ENCODE measurements around the gene TUFM. TPM values are rescaled to one million over a fixed set of nuclear protein-coding genes. Genes with fewer than 3 reads are reported as not detected.
A peak's percentile ranks its signal among the peaks of the same experiment; 100 is the strongest.

TUFM gene
- total RNA-seq, 5 donors from 2014 or later (not counting 1 experiment from before 2014, with no cell fraction given) = 90.2 to 131 (median 105) TPM

DNA sequence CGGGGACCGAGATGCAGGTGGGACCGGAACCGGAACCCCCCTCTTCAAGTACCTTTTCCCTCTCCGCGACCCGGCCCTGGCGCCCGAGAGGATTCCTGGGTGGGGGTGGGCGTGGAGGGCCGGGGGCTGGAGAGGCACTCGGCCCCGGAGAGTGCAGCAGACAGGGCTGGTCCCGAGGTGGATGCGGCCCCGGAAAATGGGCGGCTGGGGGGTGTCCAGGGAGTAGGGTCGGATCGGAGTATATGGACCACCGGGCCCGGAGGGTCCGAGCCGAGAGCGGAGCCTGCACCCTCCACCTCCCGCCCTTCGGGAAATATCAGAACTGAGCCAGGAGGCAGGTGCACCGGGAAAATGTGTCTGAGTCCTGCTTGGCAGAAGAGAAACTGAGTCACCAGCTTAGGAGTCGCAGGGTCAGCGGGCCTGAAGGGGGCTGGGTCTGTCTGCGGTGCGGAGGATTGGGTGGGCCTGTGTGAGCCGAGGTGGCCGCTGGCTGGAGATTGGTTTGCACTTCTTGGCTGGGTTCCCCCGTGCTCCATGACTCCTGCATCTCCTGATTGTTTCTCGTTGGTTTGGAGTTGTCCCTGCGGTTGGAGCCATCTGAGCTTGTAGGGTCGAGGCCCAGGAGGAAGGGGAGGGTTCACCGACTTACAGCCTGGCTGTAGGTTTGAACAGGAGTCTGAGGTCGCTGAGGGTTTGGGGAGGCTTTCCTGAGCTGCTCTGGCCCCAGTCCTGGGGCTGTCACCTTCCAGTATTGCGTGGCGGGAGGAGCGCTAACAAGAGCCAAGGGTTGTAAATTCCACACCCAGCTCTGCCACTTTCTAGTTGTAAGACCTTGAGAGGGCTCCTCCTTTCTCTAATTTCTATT, 18.0 kb upstream of the TUFM start:
- peaks cover 2 to 33% of the 10 kb centered on the region in 2 experiments for H3K4me1 ChIP-seq (ENCODE audit: control insufficient read depth in 1 of 2, extremely low read depth in 1 of 2, insufficient read depth in 2 of 2, low read length in 2 of 2)
- ATAC-seq (replicated peaks in 1 of 4) = peak in 1 of 4 experiments; percentile 5
- POLR2A ChIA-PET = interaction anchor here (0.6 to 1.4 kb wide), 2 partner anchors 15 to 42 kb away, joined by 3 to 6 read pairs; no protein-coding TSS in a partner anchor
- peak overlapping the region; percentile 94 for H3K27ac ChIP-seq (ENCODE audit: low read length)
- H3K9me3 ChIP-seq = no peaks in the 10 kb centered on the region
- Mint-ChIP-seq H3K27me3 (no peaks in the 10 kb centered on the region), H3K4me3 (peak overlapping the region; percentile 94 to 98 (median 96)), H3K4me1 (peaks cover 26 to 28% (median 28%) of the 10 kb centered on the region in 3 donors), H3K27ac (peak overlapping the region; percentile 98), H3K36me3 (peaks cover 9% of the 10 kb centered on the region), H3K9me3 (no peaks in the 10 kb centered on the region)
- CTCF ChIA-PET = interaction anchor here in 1 of 2 donors (0.5 to 1.3 kb wide), 6 partner anchors 12 to 1943 kb away, joined by 3 to 6 read pairs (median 3); partner anchors contain the start of genes ATXN2L and SPNS1
- no peaks in the 10 kb centered on the region for H3K27me3 ChIP-seq (replicated peaks in 1 of 2; ENCODE audit: control insufficient read depth in 2 of 2, extremely low read depth in 1 of 2, insufficient read depth in 2 of 2, low read length in 1 of 2)
- DNase-seq = peak in 22 of 35 experiments; percentile 14 to 60 (median 30)
- peaks cover 0 to 17% of the 10 kb centered on the region in 2 donors for H3K36me3 ChIP-seq (ENCODE audit: control insufficient read depth in 2 of 2, extremely low read depth in 1 of 2, insufficient read depth in 1 of 2, low read length in 1 of 2)
- WGBS (ENCODE audit: insufficient coverage) = 2% methylated on average over 16 of the region's 42 CpGs
- peak overlapping the region; percentile 97 to 99 for H3K4me3 ChIP-seq (ENCODE audit: control insufficient read depth in 1 of 2, extremely low read depth in 1 of 2, low read length in 1 of 2)

DNA sequence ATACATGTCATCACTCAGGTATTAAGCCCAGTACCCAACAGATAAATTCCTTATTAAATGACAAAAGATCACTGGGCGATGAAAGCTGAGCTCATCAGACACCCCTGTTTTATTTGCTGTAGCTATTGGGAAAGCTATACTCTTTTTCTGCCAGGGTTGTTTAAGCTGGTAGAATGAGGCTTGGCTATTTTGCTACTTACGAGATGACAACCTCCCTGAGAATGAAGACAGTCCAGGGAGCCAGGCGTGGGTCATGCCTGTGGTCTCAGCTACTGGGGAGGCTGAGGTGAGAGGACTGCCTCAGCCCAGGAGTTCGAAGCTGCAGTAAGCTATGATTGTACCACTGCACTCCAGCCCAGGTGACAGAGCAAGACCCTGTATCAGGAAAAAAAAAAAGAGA, 13.2 kb upstream of the TUFM start:
- CTCF ChIA-PET = no interaction called here
- no peaks in the 10 kb centered on the region for H3K9me3 Mint-ChIP-seq
- Histone ChIP-seq H3K4me3 (ENCODE audit: control insufficient read depth in 1 of 2, extremely low read depth in 1 of 2, low read length in 1 of 2) (no peak overlapping the region), H3K4me1 (ENCODE audit: control insufficient read depth in 1 of 2, extremely low read depth in 1 of 2, insufficient read depth in 2 of 2, low read length in 2 of 2) (peaks cover 2 to 19% of the 10 kb centered on the region in 2 experiments), H3K27me3 (replicated peaks in 1 of 2; ENCODE audit: control insufficient read depth in 2 of 2, extremely low read depth in 1 of 2, insufficient read depth in 2 of 2, low read length in 1 of 2) (no peaks in the 10 kb centered on the region), H3K27ac (ENCODE audit: low read length) (no peak overlapping the region), H3K36me3 (ENCODE audit: control insufficient read depth in 2 of 2, extremely low read depth in 1 of 2, insufficient read depth in 1 of 2, low read length in 1 of 2) (no peaks in the 10 kb centered on the region), H3K9me3 (no peaks in the 10 kb centered on the region)
- no peak overlapping the region for H3K4me3 Mint-ChIP-seq
- no peaks in the 10 kb centered on the region for H3K27me3 Mint-ChIP-seq
- POLR2A ChIA-PET = no interaction called here
- no peaks in the 10 kb centered on the region for H3K36me3 Mint-ChIP-seq
- 93% methylated on average over 2 of the region's 4 CpGs for WGBS (ENCODE audit: insufficient coverage)
- ATAC-seq (replicated peaks in 1 of 4) = no peak
- no peak overlapping the region for H3K27ac Mint-ChIP-seq
- H3K4me1 Mint-ChIP-seq = peaks cover 11 to 13% (median 11%) of the 10 kb centered on the region in 3 donors
- DNase-seq = no peak

DNA sequence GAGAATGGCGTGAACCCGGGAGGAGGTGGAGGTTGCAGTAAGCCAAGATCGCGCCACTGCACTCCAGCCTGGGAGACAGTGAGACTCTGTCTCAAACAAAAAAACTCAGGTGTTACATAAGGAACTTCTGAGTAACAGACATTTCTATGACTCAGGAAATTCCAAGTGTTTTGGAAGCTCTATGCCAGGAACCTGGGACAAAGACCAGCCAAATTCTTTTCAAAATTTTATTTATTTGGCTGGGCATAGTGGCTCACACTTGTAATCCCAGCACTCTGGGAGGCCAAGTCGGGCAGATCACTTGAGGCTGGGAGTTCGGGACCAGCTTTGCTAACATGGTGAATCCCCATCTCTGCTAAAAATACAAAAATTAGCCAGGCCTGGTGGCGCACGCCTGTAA, 12.3 kb upstream of the TUFM start:
- CTCF ChIA-PET = interaction anchor here in 1 of 2 donors (0.8 kb wide), 1 partner anchor 9 kb away, joined by 3 read pairs; no protein-coding TSS in a partner anchor
- 100% methylated on average over 3 of the region's 8 CpGs for WGBS (ENCODE audit: insufficient coverage)

DNA sequence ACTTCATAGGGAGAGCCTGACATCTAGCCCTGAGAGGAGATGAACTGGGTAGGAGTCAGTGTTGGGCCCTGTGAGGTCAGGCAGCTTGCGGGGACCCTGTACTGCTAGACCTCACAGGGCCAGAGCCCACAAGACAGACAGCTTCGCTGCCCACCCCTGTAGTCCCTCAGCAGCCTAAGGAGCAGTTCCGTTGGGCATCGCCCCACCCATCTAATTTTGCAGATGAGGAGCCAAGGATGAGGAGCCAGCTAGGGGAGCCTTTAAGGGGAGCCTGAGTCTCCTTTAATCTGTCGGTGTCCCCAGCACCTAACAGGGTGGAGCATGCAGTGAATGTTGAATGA, 755 bp upstream of the TUFM start:
- H3K4me1 Mint-ChIP-seq = peaks cover 20 to 37% (median 30%) of the 10 kb centered on the region in 3 donors
- H3K27me3 Mint-ChIP-seq = no peaks in the 10 kb centered on the region
- peak overlapping the region; percentile 93 to 95 (median 94) for H3K4me3 Mint-ChIP-seq
- Histone ChIP-seq H3K27me3 (replicated peaks in 1 of 2; ENCODE audit: control insufficient read depth in 2 of 2, extremely low read depth in 1 of 2, insufficient read depth in 2 of 2, low read length in 1 of 2) (no peaks in the 10 kb centered on the region), H3K4me3 (ENCODE audit: control insufficient read depth in 1 of 2, extremely low read depth in 1 of 2, low read length in 1 of 2) (peak overlapping the region; percentile 82 to 95), H3K4me1 (ENCODE audit: control insufficient read depth in 1 of 2, extremely low read depth in 1 of 2, insufficient read depth in 2 of 2, low read length in 2 of 2) (peaks cover 14 to 29% of the 10 kb centered on the region in 2 experiments), H3K36me3 (ENCODE audit: control insufficient read depth in 2 of 2, extremely low read depth in 1 of 2, insufficient read depth in 1 of 2, low read length in 1 of 2) (peaks cover 12 to 30% of the 10 kb centered on the region in 2 donors), H3K9me3 (no peaks in the 10 kb centered on the region), H3K27ac (ENCODE audit: low read length) (peak overlapping the region; percentile 71)
- no peak for DNase-seq
- peaks cover 10% of the 10 kb centered on the region for H3K36me3 Mint-ChIP-seq
- peak overlapping the region; percentile 89 to 96 for H3K27ac Mint-ChIP-seq
- POLR2A ChIA-PET = interaction anchor here in 1 of 2 donors (0.7 kb wide), 1 partner anchor 25 kb away, joined by 3 read pairs; no protein-coding TSS in a partner anchor
- CTCF ChIA-PET = interaction anchor here (0.6 to 1.8 kb wide), 8 partner anchors 9 to 141 kb away, joined by 3 to 13 read pairs (median 6); partner anchors contain the start of genes ATXN2L (in 1 of the 2) and NFATC2IP (in 1 of the 2)
- H3K9me3 Mint-ChIP-seq = no peaks in the 10 kb centered on the region
- peak; percentile 1 to 2 (median 1) for ATAC-seq (replicated peaks in 1 of 4)
- 18% methylated on average over 4 of the region's 5 CpGs for WGBS (ENCODE audit: insufficient coverage)

More for the DNA sequence above, 12.3 kb upstream of the TUFM start:
- POLR2A ChIA-PET = no interaction called here
- Histone ChIP-seq H3K9me3 (no peaks in the 10 kb centered on the region), H3K27ac (ENCODE audit: low read length) (no peak overlapping the region), H3K27me3 (replicated peaks in 1 of 2; ENCODE audit: control insufficient read depth in 2 of 2, extremely low read depth in 1 of 2, insufficient read depth in 2 of 2, low read length in 1 of 2) (no peaks in the 10 kb centered on the region), H3K4me1 (ENCODE audit: control insufficient read depth in 1 of 2, extremely low read depth in 1 of 2, insufficient read depth in 2 of 2, low read length in 2 of 2) (peaks cover 2 to 14% of the 10 kb centered on the region in 2 experiments), H3K36me3 (ENCODE audit: control insufficient read depth in 2 of 2, extremely low read depth in 1 of 2, insufficient read depth in 1 of 2, low read length in 1 of 2) (no peaks in the 10 kb centered on the region), H3K4me3 (ENCODE audit: control insufficient read depth in 1 of 2, extremely low read depth in 1 of 2, low read length in 1 of 2) (no peak overlapping the region)
- Mint-ChIP-seq H3K36me3 (no peaks in the 10 kb centered on the region), H3K27ac (no peak overlapping the region), H3K27me3 (no peaks in the 10 kb centered on the region), H3K4me1 (peaks cover 6 to 9% (median 8%) of the 10 kb centered on the region in 3 donors), H3K4me3 (no peak overlapping the region), H3K9me3 (no peaks in the 10 kb centered on the region)
- ATAC-seq (replicated peaks in 1 of 4) (no peak), DNase-seq (no peak)

DNA sequence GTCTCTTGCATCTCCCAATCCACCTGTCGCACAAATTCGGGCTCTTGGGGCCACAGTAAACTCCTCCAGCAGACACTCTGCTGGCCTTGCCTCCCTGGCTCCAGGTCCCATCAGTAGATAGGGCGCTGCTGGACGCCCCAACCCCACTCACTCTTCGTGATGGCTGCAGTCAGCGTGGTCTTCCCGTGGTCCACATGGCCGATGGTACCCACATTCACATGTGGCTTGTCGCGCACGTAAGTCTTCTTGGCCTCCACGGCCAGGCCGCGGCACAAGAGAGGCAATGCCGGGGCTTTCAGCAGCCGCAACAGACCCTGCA, 428 bp downstream of the TUFM start:
- no peaks in the 10 kb centered on the region for H3K9me3 Mint-ChIP-seq
- peaks cover 14 to 29% of the 10 kb centered on the region in 2 experiments for H3K4me1 ChIP-seq (ENCODE audit: control insufficient read depth in 1 of 2, extremely low read depth in 1 of 2, insufficient read depth in 2 of 2, low read length in 2 of 2)
- peak overlapping the region; percentile 71 for H3K27ac ChIP-seq (ENCODE audit: low read length)
- no peaks in the 10 kb centered on the region for H3K27me3 Mint-ChIP-seq
- peak overlapping the region; percentile 82 to 95 for H3K4me3 ChIP-seq (ENCODE audit: control insufficient read depth in 1 of 2, extremely low read depth in 1 of 2, low read length in 1 of 2)
- DNase-seq (no peak), ATAC-seq (replicated peaks in 1 of 4) (no peak)
- H3K4me1 Mint-ChIP-seq = peaks cover 20 to 37% (median 30%) of the 10 kb centered on the region in 3 donors
- H3K9me3 ChIP-seq = no peaks in the 10 kb centered on the region
- ChIA-PET CTCF (interaction anchor here in 1 of 2 donors (1.2 to 2.0 kb wide), 5 partner anchors 17 to 143 kb away, joined by 3 to 13 read pairs (median 7); partner anchors contain the start of genes ATXN2L and NFATC2IP), POLR2A (no interaction called here)
- H3K36me3 ChIP-seq (ENCODE audit: control insufficient read depth in 2 of 2, extremely low read depth in 1 of 2, insufficient read depth in 1 of 2, low read length in 1 of 2) = peaks cover 12 to 32% of the 10 kb centered on the region in 2 donors
- peaks cover 10% of the 10 kb centered on the region for H3K36me3 Mint-ChIP-seq
- under 1% methylated on average over 16 of the region's 16 CpGs for WGBS (ENCODE audit: insufficient coverage)
- H3K27me3 ChIP-seq (replicated peaks in 1 of 2; ENCODE audit: control insufficient read depth in 2 of 2, extremely low read depth in 1 of 2, insufficient read depth in 2 of 2, low read length in 1 of 2) = no peaks in the 10 kb centered on the region
- peak overlapping the region; percentile 89 to 96 for H3K27ac Mint-ChIP-seq
- H3K4me3 Mint-ChIP-seq = peak overlapping the region; percentile 93 to 95 (median 94)

DNA sequence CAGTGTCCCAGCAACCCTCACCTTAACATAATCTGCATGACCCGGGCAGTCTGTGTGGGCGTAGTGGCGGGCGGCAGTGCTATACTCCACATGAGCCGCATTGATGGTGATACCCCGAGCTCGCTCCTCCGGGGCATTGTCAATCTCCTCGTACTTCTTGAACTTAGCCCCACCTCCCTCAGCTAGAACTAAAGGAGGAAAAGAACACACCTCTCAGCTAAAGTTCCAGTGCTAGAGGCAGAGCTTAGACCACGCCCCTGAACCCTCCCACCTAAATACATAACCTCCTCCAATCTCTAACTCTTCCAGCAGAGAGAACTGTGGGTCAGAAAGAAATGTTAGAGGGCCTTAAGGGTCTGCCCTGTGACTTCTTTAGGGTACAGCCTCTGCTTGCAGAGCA, 855 bp downstream of the TUFM start:
- Mint-ChIP-seq H3K27ac (peak overlapping the region; percentile 39 to 89), H3K36me3 (peaks cover 10% of the 10 kb centered on the region), H3K4me1 (peaks cover 20 to 37% (median 30%) of the 10 kb centered on the region in 3 donors), H3K27me3 (no peaks in the 10 kb centered on the region), H3K4me3 (peak overlapping the region; percentile 93 to 95 (median 94)), H3K9me3 (no peaks in the 10 kb centered on the region)
- no peaks in the 10 kb centered on the region for H3K9me3 ChIP-seq
- no peaks in the 10 kb centered on the region for H3K27me3 ChIP-seq (replicated peaks in 1 of 2; ENCODE audit: control insufficient read depth in 2 of 2, extremely low read depth in 1 of 2, insufficient read depth in 2 of 2, low read length in 1 of 2)
- POLR2A ChIA-PET = interaction anchor here in 1 of 2 donors (0.5 kb wide), 1 partner anchor 65 kb away, joined by 4 read pairs; no protein-coding TSS in a partner anchor
- ATAC-seq (replicated peaks in 1 of 4) (no peak), DNase-seq (peak in 3 of 35 experiments; percentile 9 to 48 (median 16))
- WGBS (ENCODE audit: insufficient coverage) = 55% methylated on average over 9 of the region's 10 CpGs
- peaks cover 14 to 29% of the 10 kb centered on the region in 2 experiments for H3K4me1 ChIP-seq (ENCODE audit: control insufficient read depth in 1 of 2, extremely low read depth in 1 of 2, insufficient read depth in 2 of 2, low read length in 2 of 2)
- H3K27ac ChIP-seq (ENCODE audit: low read length) = peak overlapping the region; percentile 71
- peak overlapping the region; percentile 82 to 95 for H3K4me3 ChIP-seq (ENCODE audit: control insufficient read depth in 1 of 2, extremely low read depth in 1 of 2, low read length in 1 of 2)
- peaks cover 12 to 32% of the 10 kb centered on the region in 2 donors for H3K36me3 ChIP-seq (ENCODE audit: control insufficient read depth in 2 of 2, extremely low read depth in 1 of 2, insufficient read depth in 1 of 2, low read length in 1 of 2)
- CTCF ChIA-PET = interaction anchor here in 1 of 2 donors (2.0 kb wide), 1 partner anchor 23 kb away, joined by 7 read pairs; the partner anchor contains the start of gene ATXN2L

Data from T-cell (primary cell).